Kidney (tissue), 14 donors: ENCODE results near the gene DGKI. TPM values are rescaled to one million over a fixed set of nuclear protein-coding genes. Genes with fewer than 3 reads are reported as not detected.

ENCODE experiments used
- DNase-seq, 5 donors: peaks; one replicate each; pipeline ENCODE4 v3.0.0-alpha.2; 2013 to 2020
- FAIRE-seq: peaks from 2 replicates; lab custom pipeline; 2012; peaks lifted over from hg19 to GRCh38; lab: Jason Lieb, UNC
- H3K27ac ChIP-seq, 2 donors: one replicate each; pipeline ENCODE4 v1.7.0; 2013; ENCODE audit warnings: low read depth in 2 of 2, low read length in 2 of 2, inconsistent platforms in 1 of 2
- H3K27me3 ChIP-seq: one replicate; pipeline ENCODE4 v1.7.1; 2013; ENCODE audit warnings: low read length, inconsistent platforms; ENCODE audit not compliant: control insufficient read depth, insufficient read depth
- H3K36me3 ChIP-seq, 3 donors: one replicate each; pipeline versions ENCODE4 v1.7.0 to v1.7.1; 2013; ENCODE audit warnings: low read length in 3 of 3, control low read depth in 1 of 3, inconsistent platforms in 1 of 3; ENCODE audit not compliant: insufficient read depth in 3 of 3, control insufficient read depth in 2 of 3
- H3K4me1 ChIP-seq, 3 donors: one replicate each; pipeline versions ENCODE4 v1.7.0 to v1.7.1; 2013; ENCODE audit warnings: low read length in 3 of 3, inconsistent platforms in 1 of 3, low read depth in 1 of 3; ENCODE audit not compliant: control insufficient read depth in 2 of 3, insufficient read depth in 2 of 3
- H3K4me3 ChIP-seq, 3 donors: one replicate each; pipeline versions ENCODE4 v1.7.0 to v1.8.1; 2013; ENCODE audit warnings: low read length in 3 of 3, control low read depth in 1 of 3, inconsistent platforms in 1 of 3
- H3K9ac ChIP-seq, 3 donors: one replicate each; pipeline versions ENCODE4 v1.7.0 to v1.7.1; 2013; ENCODE audit warnings: low read length in 3 of 3, control low read depth in 1 of 3, inconsistent platforms in 1 of 3
- H3K9me3 ChIP-seq, 3 donors: one replicate each; pipeline versions ENCODE4 v1.7.0 to v1.7.1; 2013; ENCODE audit warnings: low read length in 3 of 3, control low read depth in 1 of 3, inconsistent platforms in 1 of 3; ENCODE audit not compliant: control insufficient read depth in 2 of 3, insufficient read depth in 1 of 3
- intact Hi-C: fragments of 100-400 bp; cut with DNase I; formaldehyde crosslinking; loops from one replicate; pipeline ENCODE4 v1.11.1; 2022
- polyA plus RNA-seq: library from polyadenylated mRNA; stranded (reverse); fragments of 350-450 nt; fragmentation: Illumina TruSeq; extraction: RNeasy Lipid Tissue Mini Kit (QIAGEN cat#74804); gene quantifications from one replicate; pipeline ENCODE4 v1.2.3, GENCODE V29; 2014; ENCODE audit warnings: low read depth, low replicate concordance; ENCODE audit not compliant: insufficient read depth
- total RNA-seq: library from RNA; stranded (reverse); fragmentation: NEBNext Ultra II Directional; extraction: Animal tissue kit (Norgen Biotek cat#: 25700); gene quantifications from one replicate; pipeline ENCODE4 v1.2.1, GENCODE V29; 2021
- TF ChIP-seq, protein P1 (sequence below): IDR thresholded peaks from 3 replicates; pipeline ENCODE4 v1.5.1; 2012; ENCODE audit warnings: mild to moderate bottlenecking, moderate library complexity, borderline replicate concordance; ENCODE audit not compliant: insufficient read depth; ENCODE audit errors: extremely low read depth
- donor health status: control.
- donor health status: control.
- donor health status: control.
- donor health status: control.
- donor health status: control.
- donor health status: DM: yes; HTN: yes; CAD: no.
- donor health status: Normal renal cell carcinoma (clear cell type).

The DGKI gene
- total and polyA plus RNA-seq, 2 donors from 2014 or later: 1.3 to 2.5 TPM

DNA sequence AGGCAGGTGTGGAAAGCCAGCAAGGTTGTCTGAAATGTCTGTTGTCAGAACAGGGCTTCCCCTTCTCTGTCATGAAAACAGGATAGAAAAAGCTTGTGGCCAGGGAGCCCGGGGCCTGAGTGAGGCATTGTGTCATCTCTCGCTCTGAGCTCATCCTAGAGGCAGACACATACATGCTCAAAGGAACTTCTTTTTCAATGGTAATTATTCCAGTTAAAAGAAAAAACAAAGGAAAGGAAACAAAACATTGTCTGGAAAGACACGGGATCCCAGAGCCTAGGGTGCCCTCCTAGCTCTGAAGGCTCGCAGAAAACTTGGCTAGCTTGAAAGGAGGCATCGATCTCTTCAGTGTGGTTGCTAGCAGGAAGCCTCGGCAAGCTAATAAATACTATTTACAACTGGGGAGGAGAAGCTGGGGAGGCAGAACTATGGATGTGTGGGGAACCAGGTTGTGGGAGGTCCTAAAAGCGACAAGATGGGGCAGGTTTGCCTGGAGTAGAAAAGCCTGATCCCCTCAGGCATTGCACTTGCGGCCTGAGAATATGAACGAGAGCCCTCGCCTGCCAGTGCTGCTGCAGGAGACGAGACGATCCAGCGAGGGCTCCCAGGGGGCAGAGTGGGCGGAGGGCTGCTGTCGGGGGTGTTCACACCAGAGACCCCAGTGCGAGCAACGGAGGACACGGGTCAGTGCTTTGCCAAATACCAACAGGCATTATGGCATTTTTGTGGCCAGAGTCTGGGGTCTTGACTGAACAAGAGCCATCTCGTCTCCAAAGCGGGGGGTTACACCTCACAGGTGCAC, 32.8 kb upstream of the DGKI start:
- no peak overlapping the region for H3K9ac ChIP-seq
- peaks cover 10 to 45% (median 23%) of the 10 kb centered on the region in 3 donors for H3K36me3 ChIP-seq
- TF ChIP-seq, protein P1, sequence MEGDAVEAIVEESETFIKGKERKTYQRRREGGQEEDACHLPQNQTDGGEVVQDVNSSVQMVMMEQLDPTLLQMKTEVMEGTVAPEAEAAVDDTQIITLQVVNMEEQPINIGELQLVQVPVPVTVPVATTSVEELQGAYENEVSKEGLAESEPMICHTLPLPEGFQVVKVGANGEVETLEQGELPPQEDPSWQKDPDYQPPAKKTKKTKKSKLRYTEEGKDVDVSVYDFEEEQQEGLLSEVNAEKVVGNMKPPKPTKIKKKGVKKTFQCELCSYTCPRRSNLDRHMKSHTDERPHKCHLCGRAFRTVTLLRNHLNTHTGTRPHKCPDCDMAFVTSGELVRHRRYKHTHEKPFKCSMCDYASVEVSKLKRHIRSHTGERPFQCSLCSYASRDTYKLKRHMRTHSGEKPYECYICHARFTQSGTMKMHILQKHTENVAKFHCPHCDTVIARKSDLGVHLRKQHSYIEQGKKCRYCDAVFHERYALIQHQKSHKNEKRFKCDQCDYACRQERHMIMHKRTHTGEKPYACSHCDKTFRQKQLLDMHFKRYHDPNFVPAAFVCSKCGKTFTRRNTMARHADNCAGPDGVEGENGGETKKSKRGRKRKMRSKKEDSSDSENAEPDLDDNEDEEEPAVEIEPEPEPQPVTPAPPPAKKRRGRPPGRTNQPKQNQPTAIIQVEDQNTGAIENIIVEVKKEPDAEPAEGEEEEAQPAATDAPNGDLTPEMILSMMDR: no peak
- no peak for DNase-seq
- FAIRE-seq: no peak
- no peak overlapping the region for H3K27ac ChIP-seq
- no peak overlapping the region for H3K4me3 ChIP-seq
- intact Hi-C loops: no loop called here
- H3K9me3 ChIP-seq: no peaks in the 10 kb centered on the region
- no peaks in the 10 kb centered on the region for H3K27me3 ChIP-seq
- peaks cover 0 to 2% (median 0%) of the 10 kb centered on the region in 3 donors for H3K4me1 ChIP-seq

DNA sequence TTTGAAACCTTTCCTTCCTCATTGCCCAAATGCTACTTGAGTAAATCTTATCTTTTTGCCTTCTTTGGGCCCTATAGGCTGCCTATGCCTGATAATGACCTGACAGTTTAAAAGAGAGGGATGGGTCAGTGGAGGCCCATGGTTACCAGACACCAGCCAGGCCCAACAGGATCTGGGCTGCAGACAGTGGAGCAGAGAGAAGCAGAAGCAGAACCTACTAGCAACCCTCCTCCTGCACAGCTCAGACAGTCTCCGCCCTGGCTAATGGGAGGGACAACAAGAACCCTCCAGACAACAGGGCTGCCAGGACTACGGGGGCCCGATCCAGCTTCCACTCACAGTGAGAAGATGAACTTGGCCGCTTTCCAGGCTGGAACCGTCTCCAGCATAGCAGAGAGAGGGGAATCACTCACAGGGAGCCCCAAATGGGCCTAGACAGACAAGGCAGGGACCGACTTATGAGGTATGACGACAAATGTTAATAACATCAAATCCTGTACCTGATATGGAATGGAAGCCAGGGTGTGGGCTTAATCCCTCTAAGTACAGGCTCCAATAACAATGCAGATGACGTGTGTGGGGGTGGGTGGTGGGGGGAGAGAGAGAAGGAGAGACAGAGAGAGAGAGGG, 31.7 kb upstream of the DGKI start:
- Histone ChIP-seq H3K4me1 (peaks cover 0 to 2% (median 0%) of the 10 kb centered on the region in 3 donors), H3K36me3 (peaks cover 7 to 42% (median 19%) of the 10 kb centered on the region in 3 donors), H3K27ac (no peak overlapping the region), H3K4me3 (no peak overlapping the region), H3K9me3 (no peaks in the 10 kb centered on the region), H3K27me3 (no peaks in the 10 kb centered on the region), H3K9ac (no peak overlapping the region)
- no peak for DNase-seq
- no peak for FAIRE-seq
- intact Hi-C loops: no loop called here
- TF ChIP-seq, protein P1: no peak

DNA sequence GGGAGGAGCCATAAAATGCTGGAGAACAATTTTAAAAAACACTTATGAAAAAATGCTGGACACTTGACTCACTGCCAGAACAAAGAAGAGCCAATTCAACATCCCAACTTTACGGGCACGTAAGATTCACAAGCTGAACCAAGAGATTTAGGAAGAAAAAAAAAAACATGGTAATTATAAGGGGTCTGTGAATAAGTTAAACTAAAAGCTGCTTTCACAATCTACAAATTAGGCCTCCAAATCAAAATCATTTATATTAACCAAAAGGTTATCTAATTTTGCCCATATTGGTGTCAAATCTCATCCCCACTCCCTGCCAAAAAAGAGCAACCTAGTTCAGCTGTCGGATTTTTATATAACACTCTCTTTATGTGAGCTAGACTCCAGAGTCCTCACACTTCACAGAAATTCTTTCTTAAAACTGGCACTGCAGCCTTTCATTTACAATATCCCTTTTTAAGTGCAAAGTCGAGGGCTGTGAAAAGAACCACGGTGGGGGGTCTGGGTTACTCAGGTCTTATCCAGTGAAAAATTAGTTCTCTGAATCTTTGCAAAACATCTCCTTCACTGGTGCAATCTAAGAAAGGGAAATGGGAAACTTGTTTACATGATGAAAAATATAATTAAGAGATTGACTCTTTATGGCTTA, 30.4 kb upstream of the DGKI start:
- Histone ChIP-seq H3K9me3 (no peaks in the 10 kb centered on the region), H3K4me3 (no peak overlapping the region), H3K27ac (no peak overlapping the region), H3K27me3 (no peaks in the 10 kb centered on the region), H3K9ac (no peak overlapping the region), H3K4me1 (peaks cover 0 to 2% (median 0%) of the 10 kb centered on the region in 3 donors), H3K36me3 (peaks cover 4 to 30% (median 14%) of the 10 kb centered on the region in 3 donors)
- DNase-seq: no peak
- TF ChIP-seq, protein P1: no peak
- FAIRE-seq: no peak
- intact Hi-C loops: no loop called here
